Endodermal cell (in vitro differentiated cells): Measurements from ENCODE around the gene CCL11. TPM values are rescaled to one million over a fixed set of nuclear protein-coding genes. Genes with fewer than 3 reads are reported as not detected.

Source experiments
- DNase-seq: peaks from one replicate; pipeline ENCODE4 v3.0.0-alpha.2; 2017
- H3K27ac ChIP-seq: 2 replicates; pipeline ENCODE4 v1.5.1; 2013; ENCODE audit warnings: mild to moderate bottlenecking, low read depth, low read length, moderate library complexity
- H3K27me3 ChIP-seq: 2 replicates; pipeline ENCODE4 v1.6.1; 2013; ENCODE audit warnings: mild to moderate bottlenecking, low read length, moderate library complexity; ENCODE audit not compliant: insufficient read depth, control insufficient read depth, poor library complexity, severe bottlenecking
- H3K36me3 ChIP-seq: 2 replicates; pipeline ENCODE4 v1.7.0; 2013; ENCODE audit warnings: mild to moderate bottlenecking, low read length, moderate library complexity; ENCODE audit not compliant: control insufficient read depth, insufficient read depth
- H3K4me1 ChIP-seq: one replicate; pipeline ENCODE4 v1.7.0; 2013; ENCODE audit warnings: low read length; ENCODE audit not compliant: control insufficient read depth, insufficient read depth
- H3K4me3 ChIP-seq: 2 replicates; pipeline ENCODE4 v1.5.1; 2013; ENCODE audit warnings: mild to moderate bottlenecking, low read length, moderate library complexity
- H3K9ac ChIP-seq: 2 replicates; pipeline ENCODE4 v1.6.1; 2013; ENCODE audit warnings: mild to moderate bottlenecking, low read length, moderate library complexity; ENCODE audit not compliant: poor library complexity, severe bottlenecking; ENCODE audit errors: extremely low read depth
- H3K9me3 ChIP-seq: 2 replicates; pipeline ENCODE4 v1.6.1; 2013; ENCODE audit warnings: mild to moderate bottlenecking, low read length, moderate library complexity; ENCODE audit not compliant: control insufficient read depth
- H3K27ac Mint-ChIP-seq: 2 replicates; pipeline ENCODE4 v1.8.0; 2020; ENCODE audit warnings: mixed read lengths
- H3K27me3 Mint-ChIP-seq: 2 replicates; pipeline ENCODE4 v1.8.0; 2021; ENCODE audit warnings: mild to moderate bottlenecking, mixed read lengths; ENCODE audit not compliant: insufficient read depth
- H3K36me3 Mint-ChIP-seq: 2 replicates; pipeline ENCODE4 v1.8.0; 2020; ENCODE audit warnings: low read depth, mixed read lengths
- H3K4me1 Mint-ChIP-seq: 2 replicates; pipeline ENCODE4 v1.8.0; 2020; ENCODE audit warnings: mixed read lengths
- H3K4me3 Mint-ChIP-seq: 2 replicates; pipeline ENCODE4 v1.8.0; 2020; ENCODE audit warnings: mild to moderate bottlenecking, moderate library complexity, mixed read lengths
- H3K9me3 Mint-ChIP-seq: 2 replicates; pipeline ENCODE4 v1.8.0; 2020; ENCODE audit warnings: mild to moderate bottlenecking, mixed read lengths
- CTCF ChIP-seq: fragments of 200-600 bp; sonication (generic); conservative IDR thresholded peaks from 2 replicates; pipeline ENCODE4 v1.5.0; 2021; ENCODE audit warnings: antibody characterized with exemption, mild to moderate bottlenecking
- WGBS, 2 experiments: methylation state at CpG; one replicate each; pipeline versions ENCODE4 v1.1.5 to v1.1.7; 2013; ENCODE audit warnings: missing lambda C conversion rate in 2 of 2, mixed read lengths in 1 of 2; ENCODE audit not compliant: insufficient coverage in 1 of 2, insufficient read length in 1 of 2; 5-methylcytosine and 5-hydroxymethylcytosine counted together
- total RNA-seq, 2 donors: library from RNA; stranded (reverse); fragmentation: NEBNext Ultra II Directional in 1 of 2; extraction: Animal tissue kit (Norgen Biotek cat#: 25700) in 1 of 2; gene quantifications; 2 replicates in 1 of 2; 3 replicates in 1 of 2; pipeline ENCODE4 v1.2.1, GENCODE V29; 2021

Gene CCL11
- total RNA-seq, 2 donors from 2014 or later, result not detected

- no peak for TF ChIP-seq CTCF
- H3K4me3 ChIP-seq, result no peak overlapping the region
- Mint-ChIP-seq H3K9me3 (no peaks in the 10 kb centered on the region), H3K27ac (no peak overlapping the region), H3K36me3 (no peaks in the 10 kb centered on the region), H3K4me3 (no peak overlapping the region), H3K4me1 (peaks cover 10% of the 10 kb centered on the region), H3K27me3 (peaks cover 2% of the 10 kb centered on the region)
- 81 to 94% methylated on average over 5 to 6 of the region's 6 CpGs for WGBS, 2 experiments
- H3K36me3 ChIP-seq, result no peaks in the 10 kb centered on the region
- H3K4me1 ChIP-seq, result peaks cover 7% of the 10 kb centered on the region
- H3K9ac ChIP-seq, result no peak overlapping the region
- no peak overlapping the region for H3K27ac ChIP-seq
- no peaks in the 10 kb centered on the region for H3K9me3 ChIP-seq
- DNase-seq, result no peak
- H3K27me3 ChIP-seq, result no peaks in the 10 kb centered on the region
These were observed 40.1 kb upstream of the CCL11 start for GRCh38 chr17:34245351-34245905.

GRCh38 chr17:34246446-34246845 lies 39.1 kb upstream of the CCL11 start:
- no peak overlapping the region for H3K27ac ChIP-seq
- no peak for TF ChIP-seq CTCF
- Mint-ChIP-seq H3K27me3 (peaks cover 2% of the 10 kb centered on the region), H3K4me3 (no peak overlapping the region), H3K36me3 (no peaks in the 10 kb centered on the region), H3K9me3 (no peaks in the 10 kb centered on the region), H3K27ac (no peak overlapping the region), H3K4me1 (peaks cover 16% of the 10 kb centered on the region)
- no peak for DNase-seq
- H3K9ac ChIP-seq, result no peak overlapping the region
- peaks cover 6% of the 10 kb centered on the region for H3K4me1 ChIP-seq
- H3K9me3 ChIP-seq, result no peaks in the 10 kb centered on the region
- no peak overlapping the region for H3K4me3 ChIP-seq
- WGBS, 2 experiments, result 100% methylated on average over 1 of the region's 1 CpG
- no peaks in the 10 kb centered on the region for H3K36me3 ChIP-seq
- H3K27me3 ChIP-seq, result no peaks in the 10 kb centered on the region

- 91 to 100% methylated on average over 3 of the region's 3 CpGs for WGBS, 2 experiments
- Mint-ChIP-seq H3K9me3 (no peaks in the 10 kb centered on the region), H3K27ac (no peak overlapping the region), H3K36me3 (no peaks in the 10 kb centered on the region), H3K4me1 (peaks cover 21% of the 10 kb centered on the region), H3K27me3 (peaks cover 2% of the 10 kb centered on the region), H3K4me3 (no peak overlapping the region)
- Histone ChIP-seq H3K9me3 (no peaks in the 10 kb centered on the region), H3K27me3 (no peaks in the 10 kb centered on the region), H3K27ac (no peak overlapping the region), H3K4me3 (no peak overlapping the region), H3K36me3 (no peaks in the 10 kb centered on the region), H3K9ac (no peak overlapping the region), H3K4me1 (peaks cover 10% of the 10 kb centered on the region)
- no peak for TF ChIP-seq CTCF
- DNase-seq, result no peak
These were observed 38.7 kb upstream of the CCL11 start for GRCh38 chr17:34246881-34247280.
